ENCODE data around the gene SMAD6.

DNA sequence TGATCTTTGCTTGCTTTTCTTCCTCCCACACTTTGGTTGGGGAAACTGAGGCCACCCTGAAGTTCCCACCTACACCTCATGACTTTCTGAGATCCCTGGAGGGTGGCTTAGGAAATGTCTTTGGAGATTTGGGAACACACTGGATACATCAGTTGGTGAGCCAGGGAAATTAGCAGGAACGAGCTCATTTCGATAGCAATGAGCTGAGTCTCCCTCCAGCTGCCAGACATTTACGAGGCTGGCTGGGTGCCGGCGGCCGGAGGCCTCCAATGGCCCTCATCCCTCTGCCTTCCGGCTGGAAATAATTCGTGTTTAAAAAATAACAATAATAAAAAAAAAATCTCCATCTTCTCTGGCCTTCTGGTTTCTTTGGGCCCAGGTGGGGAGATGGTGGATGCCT lies 38.8 kb downstream of the SMAD6 start:
- no peak for TF ChIP-seq EZH2 (IDR thresholded peaks at IDR 0.05; ENCODE audit: low read length, unreplicated experiment)
- no peak for TF ChIP-seq EZH2phosphoT487 (IDR thresholded peaks at IDR 0.05; ENCODE audit: borderline replicate concordance, low read length)
